A673 (cell line): Measurements from ENCODE around the gene PTRH2. TPM values are rescaled to one million over a fixed set of nuclear protein-coding genes. Genes with fewer than 3 reads are reported as not detected.

Source experiments
- BruUV-seq: library from RNA; stranded (reverse); fragments of 400-500 nt; replicated peaks from 2 replicates; lab custom pipeline; 2021; lab: Mats Ljungman, UMichigan
- CTCF ChIA-PET: fragments of 300-600 bp; sonication (Branson Sonifier 250); formaldehyde crosslinking; loops from one replicate; lab custom pipeline; 2022; ENCODE audit warnings: antibody characterized with exemption; lab: Charles Lee
- POLR2A ChIA-PET: fragments of 300-600 bp; sonication (Branson Sonifier 250); formaldehyde crosslinking; loops from one replicate; lab custom pipeline; 2022; ENCODE audit warnings: antibody characterized with exemption; ENCODE audit not compliant: low non-redundant PET; lab: Charles Lee
- DNase-seq: peaks from one replicate; pipeline ENCODE4 v3.0.0-alpha.2; 2015; ENCODE audit warnings: low spot score
- H3K27ac ChIP-seq: fragments of 200-600 bp; sonication (generic); 2 replicates; pipeline ENCODE4 v1.5.1; 2016; ENCODE audit warnings: mixed run types, low read depth, mild to moderate bottlenecking, mixed read lengths, antibody characterized with exemption, low read length; ENCODE audit not compliant: poor library complexity, severe bottlenecking
- H3K27me3 ChIP-seq: fragments of 200-600 bp; sonication (generic); replicated peaks from 2 replicates; pipeline ENCODE4 v1.6.1; 2017; ENCODE audit warnings: mixed run types, low read depth, mild to moderate bottlenecking, mixed read lengths, antibody characterized with exemption, low read length; ENCODE audit not compliant: insufficient read depth, poor library complexity
- H3K36me3 ChIP-seq: fragments of 200-600 bp; sonication (generic); 2 replicates; pipeline ENCODE4 v1.6.1; 2016; ENCODE audit warnings: mixed run types, mild to moderate bottlenecking, mixed read lengths, antibody characterized with exemption, low read length; ENCODE audit not compliant: insufficient read depth, poor library complexity, severe bottlenecking
- H3K4me1 ChIP-seq: fragments of 200-600 bp; sonication (generic); 2 replicates; pipeline ENCODE4 v1.6.1; 2017; ENCODE audit warnings: mixed run types, mild to moderate bottlenecking, mixed read lengths, antibody characterized with exemption, low read length; ENCODE audit not compliant: insufficient read depth, poor library complexity, severe bottlenecking
- H3K4me3 ChIP-seq: fragments of 200-600 bp; sonication (generic); 2 replicates; pipeline ENCODE4 v1.5.1; 2016; ENCODE audit warnings: low read depth, mixed run types, mild to moderate bottlenecking, mixed read lengths, low read length; ENCODE audit not compliant: poor library complexity, severe bottlenecking
- H3K9me3 ChIP-seq: fragments of 200-600 bp; sonication (generic); 2 replicates; pipeline ENCODE4 v1.6.1; 2016; ENCODE audit warnings: mixed run types, low read depth, mild to moderate bottlenecking, mixed read lengths, antibody characterized with exemption, low read length; ENCODE audit not compliant: poor library complexity, severe bottlenecking
- EZH2 ChIP-seq: fragments of 200-600 bp; sonication (generic); IDR thresholded peaks from 2 replicates; pipeline ENCODE4 v1.6.1; 2017; ENCODE audit warnings: borderline replicate concordance, low read depth, mild to moderate bottlenecking, mixed read lengths, antibody characterized with exemption, low read length; ENCODE audit not compliant: poor library complexity, severe bottlenecking
- intact Hi-C: fragments of 100-400 bp; cut with micrococcal nuclease; formaldehyde crosslinking; loops from one replicate; pipeline ENCODE4 v1.10.0; 2022; ENCODE audit not compliant: unreplicated experiment
- total RNA-seq: library from RNA; stranded (reverse); gene quantifications from 2 replicates; pipeline ENCODE4 v1.2.3, GENCODE V29; 2021
- TF ChIP-seq, protein P1 (sequence below): fragments of 300-800, 200-600 bp; sonication (generic); conservative IDR thresholded peaks from 2 replicates; pipeline ENCODE4 v1.5.1; 2017; ENCODE audit warnings: low read depth, mild to moderate bottlenecking, antibody characterized with exemption, low read length, moderate library complexity, mixed read lengths

Gene PTRH2
- total RNA-seq, 1 experiment from 2014 or later: 50.3 TPM

- H3K9me3 ChIP-seq: peaks cover 12% of the 10 kb centered on the region
- H3K36me3 ChIP-seq: peaks cover 89% of the 10 kb centered on the region
- ChIA-PET POLR2A (no interaction called here), CTCF (no interaction called here)
- intact Hi-C loops: no loop called here
- no peak for DNase-seq
- no TSS peak for BruUV-seq
- H3K27ac ChIP-seq: no peak overlapping the region
- TF ChIP-seq, protein P1, sequence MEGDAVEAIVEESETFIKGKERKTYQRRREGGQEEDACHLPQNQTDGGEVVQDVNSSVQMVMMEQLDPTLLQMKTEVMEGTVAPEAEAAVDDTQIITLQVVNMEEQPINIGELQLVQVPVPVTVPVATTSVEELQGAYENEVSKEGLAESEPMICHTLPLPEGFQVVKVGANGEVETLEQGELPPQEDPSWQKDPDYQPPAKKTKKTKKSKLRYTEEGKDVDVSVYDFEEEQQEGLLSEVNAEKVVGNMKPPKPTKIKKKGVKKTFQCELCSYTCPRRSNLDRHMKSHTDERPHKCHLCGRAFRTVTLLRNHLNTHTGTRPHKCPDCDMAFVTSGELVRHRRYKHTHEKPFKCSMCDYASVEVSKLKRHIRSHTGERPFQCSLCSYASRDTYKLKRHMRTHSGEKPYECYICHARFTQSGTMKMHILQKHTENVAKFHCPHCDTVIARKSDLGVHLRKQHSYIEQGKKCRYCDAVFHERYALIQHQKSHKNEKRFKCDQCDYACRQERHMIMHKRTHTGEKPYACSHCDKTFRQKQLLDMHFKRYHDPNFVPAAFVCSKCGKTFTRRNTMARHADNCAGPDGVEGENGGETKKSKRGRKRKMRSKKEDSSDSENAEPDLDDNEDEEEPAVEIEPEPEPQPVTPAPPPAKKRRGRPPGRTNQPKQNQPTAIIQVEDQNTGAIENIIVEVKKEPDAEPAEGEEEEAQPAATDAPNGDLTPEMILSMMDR: no peak
- TF ChIP-seq EZH2: no peak
- no peaks in the 10 kb centered on the region for H3K4me1 ChIP-seq
- H3K27me3 ChIP-seq: no peaks in the 10 kb centered on the region
- H3K4me3 ChIP-seq: no peak overlapping the region
These were observed 55.1 kb downstream of the PTRH2 start for GRCh38 chr17:59652119-59652518.

GRCh38 chr17:59651346-59651745 lies 55.9 kb downstream of the PTRH2 start:
- Histone ChIP-seq H3K9me3 (peaks cover 12% of the 10 kb centered on the region), H3K27ac (no peak overlapping the region), H3K4me1 (no peaks in the 10 kb centered on the region), H3K27me3 (no peaks in the 10 kb centered on the region), H3K36me3 (peaks cover 83% of the 10 kb centered on the region), H3K4me3 (no peak overlapping the region)
- ChIA-PET POLR2A (no interaction called here), CTCF (no interaction called here)
- BruUV-seq: no TSS peak
- TF ChIP-seq, protein P1: no peak
- TF ChIP-seq EZH2: no peak
- intact Hi-C loops: no loop called here
- DNase-seq: no peak

- no peak for TF ChIP-seq EZH2
- TF ChIP-seq, protein P1: no peak
- no peaks in the 10 kb centered on the region for H3K27me3 ChIP-seq
- ChIA-PET CTCF (no interaction called here), POLR2A (no interaction called here)
- intact Hi-C loops: no loop called here
- H3K4me3 ChIP-seq: no peak overlapping the region
- H3K4me1 ChIP-seq: no peaks in the 10 kb centered on the region
- BruUV-seq: no TSS peak
- DNase-seq: no peak
- peaks cover 12% of the 10 kb centered on the region for H3K9me3 ChIP-seq
- H3K27ac ChIP-seq: no peak overlapping the region
- peaks cover 83% of the 10 kb centered on the region for H3K36me3 ChIP-seq
These were observed 56.6 kb downstream of the PTRH2 start for GRCh38 chr17:59650642-59651041.
